Fibroblast of mammary gland (primary cell): ENCODE data around the gene HDLBP.

Experiments used
- DNase-seq: peaks from one replicate; pipeline ENCODE4 v3.0.0-alpha.2; 2010; ENCODE audit warnings: low read depth
- H3K4me3 ChIP-seq: 2 replicates; pipeline ENCODE4 v1.5.1; 2011; ENCODE audit warnings: low read depth, mild to moderate bottlenecking, low read length, moderate library complexity; ENCODE audit not compliant: control insufficient read depth
- CTCF ChIP-seq: conservative IDR thresholded peaks from 2 replicates; pipeline ENCODE4 v1.5.1; 2011; ENCODE audit warnings: low read depth, low read length, inconsistent platforms; ENCODE audit not compliant: control insufficient read depth, insufficient read depth

Gene HDLBP

GRCh38 chr2:241334813-241335212 is 19.3 kb upstream of the HDLBP start:
- H3K4me3 ChIP-seq, result no peak overlapping the region
- TF ChIP-seq CTCF, result no peak
- no peak for DNase-seq

GRCh38 chr2:241330616-241330981 is 15.1 kb upstream of the HDLBP start:
- no peak for DNase-seq
- TF ChIP-seq CTCF, result no peak
- no peak overlapping the region for H3K4me3 ChIP-seq

- DNase-seq, result no peak
- no peak for TF ChIP-seq CTCF
- H3K4me3 ChIP-seq, result no peak overlapping the region
Observed at GRCh38 chr2:241329669-241330615, 14.5 kb upstream of the HDLBP start.

- no peak for TF ChIP-seq CTCF
- DNase-seq, result no peak
- H3K4me3 ChIP-seq, result no peak overlapping the region
Observed at GRCh38 chr2:241325257-241325656, 9.8 kb upstream of the HDLBP start.

- H3K4me3 ChIP-seq, result no peak overlapping the region
- DNase-seq, result no peak
- no peak for TF ChIP-seq CTCF
Observed at GRCh38 chr2:241324775-241325174, 9.3 kb upstream of the HDLBP start.

- TF ChIP-seq CTCF, result no peak
- DNase-seq, result no peak
- H3K4me3 ChIP-seq, result no peak overlapping the region
Observed at GRCh38 chr2:241323778-241324177, 8.3 kb upstream of the HDLBP start.
